Ovary (tissue), 9 donors: Measurements from ENCODE around the gene ASF1A. TPM values are rescaled to one million over a fixed set of nuclear protein-coding genes. Genes with fewer than 3 reads are reported as not detected.

Source experiments
- DNase-seq, 5 donors: peaks; one replicate each; pipeline ENCODE4 v3.0.0-alpha.2; 2019 to 2020
- H3K27ac ChIP-seq, 2 donors: fragments of 200-600 bp; one replicate each; pipeline versions ENCODE4 v1.5.1 to v1.8.0; 2019 to 2022
- H3K27me3 ChIP-seq: fragments of 200-600 bp; one replicate; pipeline ENCODE4 v1.8.0; 2022
- H3K36me3 ChIP-seq: fragments of 200-600 bp; sonication (generic); one replicate; pipeline ENCODE4 v1.5.1; 2019
- H3K4me1 ChIP-seq: one replicate; pipeline ENCODE4 v1.8.1; 2013; ENCODE audit warnings: mild to moderate bottlenecking, moderate library complexity; ENCODE audit not compliant: insufficient read depth
- H3K4me3 ChIP-seq: fragments of 200-600 bp; sonication (generic); one replicate; pipeline ENCODE4 v1.5.1; 2017
- H3K9me3 ChIP-seq, 2 donors: fragments of 200-600 bp in 1 of 2; sonication (generic) in 1 of 2; one replicate each; pipeline versions ENCODE4 v1.5.1 to v1.8.1; 2013 to 2019; ENCODE audit warnings: mild to moderate bottlenecking in 1 of 2, moderate library complexity in 1 of 2
- EP300 ChIP-seq: sonication (generic); formaldehyde crosslinking; IDR thresholded peaks from one replicate; pipeline ENCODE4 v1.6.1; 2017; ENCODE audit warnings: antibody characterized with exemption
- POLR2A ChIP-seq: fragments of 450-650 bp; IDR thresholded peaks from one replicate; pipeline ENCODE4 v1.6.1; 2017; ENCODE audit warnings: antibody characterized with exemption, mild to moderate bottlenecking, moderate library complexity
- WGBS, 3 donors: extraction: QIAGEN DNeasy Blood & Tissue Kit in 1 of 3; methylation state at CpG; one replicate each; pipeline versions ENCODE4 v1.1.5 to v1.1.7; 2013 to 2017; 5-methylcytosine and 5-hydroxymethylcytosine counted together
- intact Hi-C, 4 donors: fragments of 100-400 bp; cut with DNase I; formaldehyde crosslinking; loops; one replicate each; pipeline versions ENCODE4 v1.11.0 to v1.15.1; 2022 to 2023
- polyA plus RNA-seq, 2 donors: library from polyadenylated mRNA; stranded (reverse); fragments of 200-250 nt in 1 of 2; fragments of 350-450 nt in 1 of 2; fragmentation: Illumina TruSeq in 1 of 2; extraction: RNeasy Lipid Tissue Mini Kit (QIAGEN cat#74804) in 1 of 2; gene quantifications; one replicate each; pipeline ENCODE4 v1.2.3, GENCODE V29; 2013 to 2014
- total RNA-seq, 7 donors: library from RNA; depleted of rRNA in 2 of 7; stranded (reverse); fragments of >200 nt in 2 of 7; fragmentation: NEBNext Ultra II Directional in 3 of 7; extraction: Animal tissue kit (Norgen Biotek cat#: 25700) in 3 of 7; gene quantifications; one replicate each; pipeline versions ENCODE4 v1.1.0 to v1.2.4, GENCODE V29; 2016 to 2023
- TF ChIP-seq, protein P1 (sequence below), 3 donors: fragments of 450-650 bp in 2 of 3; fragments of 200-600 bp in 1 of 3; IDR thresholded peaks; one replicate each; pipeline versions ENCODE4 v1.5.1 to v1.8.0; 2016 to 2022; ENCODE audit warnings: antibody characterized with exemption in 3 of 3, mild to moderate bottlenecking in 1 of 3
- donor health status: DM: no; HTN: no; CAD: no; lungs with moderate emphysema.
- donor health status: DM: no; HTN: no; CAD: no.
- donor health status: Bipolar disorder and iron deficiency.
- donor health status: DM: yes; HTN: yes; CAD: no.
- donor health status: DM: no; HTN: no; CAD: no.
- donor health status: DM: yes; HTN: yes; CAD: no.

ASF1A gene
- total and polyA plus RNA-seq, 9 donors: 9.9 to 30.7 (median 22.3) TPM

DNA sequence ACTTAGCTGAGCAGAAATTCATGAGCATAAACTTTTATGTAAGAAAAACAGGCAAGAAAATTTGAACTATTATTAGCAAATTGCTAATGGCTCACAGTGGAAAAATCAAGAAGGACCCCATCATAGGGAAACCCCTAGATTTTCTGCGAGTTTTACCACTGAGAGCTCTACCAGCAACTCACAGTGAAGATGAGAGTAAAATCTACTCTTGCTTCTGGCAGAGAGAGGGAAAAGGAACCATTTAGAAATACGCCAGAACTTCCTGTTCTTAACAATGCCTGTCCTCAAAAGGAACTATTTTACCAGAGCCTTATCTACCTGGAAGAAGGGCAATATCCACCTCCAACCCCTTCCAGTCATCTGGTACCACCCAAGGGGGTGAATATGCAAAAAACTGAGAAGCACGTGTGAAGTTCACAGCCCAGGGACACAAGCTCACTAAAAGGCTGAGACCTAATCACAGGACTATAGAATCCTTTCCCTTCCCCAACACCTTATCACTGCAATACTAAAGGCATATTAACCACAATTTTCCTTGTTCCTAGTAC lies 34.4 kb upstream of the ASF1A start:
- 74 to 85% (median 75%) methylated on average over 3 of the region's 3 CpGs for WGBS, 3 donors
- Histone ChIP-seq H3K27me3 (no peaks in the 10 kb centered on the region), H3K9me3 (no peaks in the 10 kb centered on the region), H3K27ac (no peak overlapping the region), H3K4me3 (no peak overlapping the region), H3K4me1 (peaks cover 2% of the 10 kb centered on the region), H3K36me3 (no peaks in the 10 kb centered on the region)
- intact Hi-C loops: no loop called here
- no peak for TF ChIP-seq POLR2A
- TF ChIP-seq EP300: no peak
- TF ChIP-seq, protein P1, sequence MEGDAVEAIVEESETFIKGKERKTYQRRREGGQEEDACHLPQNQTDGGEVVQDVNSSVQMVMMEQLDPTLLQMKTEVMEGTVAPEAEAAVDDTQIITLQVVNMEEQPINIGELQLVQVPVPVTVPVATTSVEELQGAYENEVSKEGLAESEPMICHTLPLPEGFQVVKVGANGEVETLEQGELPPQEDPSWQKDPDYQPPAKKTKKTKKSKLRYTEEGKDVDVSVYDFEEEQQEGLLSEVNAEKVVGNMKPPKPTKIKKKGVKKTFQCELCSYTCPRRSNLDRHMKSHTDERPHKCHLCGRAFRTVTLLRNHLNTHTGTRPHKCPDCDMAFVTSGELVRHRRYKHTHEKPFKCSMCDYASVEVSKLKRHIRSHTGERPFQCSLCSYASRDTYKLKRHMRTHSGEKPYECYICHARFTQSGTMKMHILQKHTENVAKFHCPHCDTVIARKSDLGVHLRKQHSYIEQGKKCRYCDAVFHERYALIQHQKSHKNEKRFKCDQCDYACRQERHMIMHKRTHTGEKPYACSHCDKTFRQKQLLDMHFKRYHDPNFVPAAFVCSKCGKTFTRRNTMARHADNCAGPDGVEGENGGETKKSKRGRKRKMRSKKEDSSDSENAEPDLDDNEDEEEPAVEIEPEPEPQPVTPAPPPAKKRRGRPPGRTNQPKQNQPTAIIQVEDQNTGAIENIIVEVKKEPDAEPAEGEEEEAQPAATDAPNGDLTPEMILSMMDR (IDR thresholded peaks at IDR 0.05): no peak
- DNase-seq: no peak

DNA sequence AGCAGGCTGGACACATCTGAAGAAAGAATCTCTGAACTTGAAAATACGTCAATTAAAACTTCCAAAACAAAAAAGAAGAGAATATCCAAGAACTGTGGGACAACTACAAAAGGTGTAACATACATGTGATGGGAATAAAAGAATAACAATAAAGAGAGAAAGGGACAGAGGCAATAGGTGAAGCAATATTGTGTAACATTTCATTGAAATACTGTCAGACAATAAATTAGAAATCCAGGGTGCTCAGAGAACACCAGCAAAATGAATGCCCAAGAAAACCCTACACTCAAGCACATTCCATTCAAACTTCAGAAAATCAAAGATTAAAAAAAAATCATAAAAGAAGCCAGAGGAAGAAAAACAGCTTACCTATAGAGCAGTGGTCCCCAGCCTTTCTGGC lies 33.6 kb upstream of the ASF1A start:
- Histone ChIP-seq H3K27me3 (no peaks in the 10 kb centered on the region), H3K36me3 (no peaks in the 10 kb centered on the region), H3K4me1 (peaks cover 2% of the 10 kb centered on the region), H3K4me3 (no peak overlapping the region), H3K27ac (no peak overlapping the region), H3K9me3 (no peaks in the 10 kb centered on the region)
- WGBS, 3 donors: 97 to 98% (median 97%) methylated on average over 1 of the region's 1 CpG
- intact Hi-C loops: no loop called here
- no peak for DNase-seq
- TF ChIP-seq POLR2A (no peak), EP300 (no peak)
- TF ChIP-seq, protein P1 (IDR thresholded peaks at IDR 0.05): no peak

DNA sequence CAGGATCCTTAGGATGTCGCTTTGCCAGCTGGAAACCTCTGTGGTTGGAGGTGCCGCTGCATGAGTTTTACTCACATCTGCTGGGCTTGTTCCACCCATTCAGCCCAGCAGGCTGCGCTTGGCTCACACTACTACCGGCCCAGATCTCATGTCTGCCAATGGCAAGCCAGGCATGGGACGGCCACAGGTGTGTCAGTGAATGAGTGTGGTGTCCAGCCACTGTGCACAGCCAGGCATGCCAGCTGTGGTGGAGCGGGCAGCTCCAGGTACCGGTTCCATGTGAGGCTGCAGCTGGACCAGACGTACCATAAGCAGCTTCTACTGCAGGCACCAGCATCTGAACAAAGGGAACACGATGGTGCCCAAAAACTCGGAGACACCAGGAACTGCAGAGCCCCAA lies 33.1 kb upstream of the ASF1A start:
- Histone ChIP-seq H3K27ac (no peak overlapping the region), H3K4me1 (peaks cover 2% of the 10 kb centered on the region), H3K4me3 (no peak overlapping the region), H3K36me3 (no peaks in the 10 kb centered on the region), H3K27me3 (no peaks in the 10 kb centered on the region), H3K9me3 (no peaks in the 10 kb centered on the region)
- no peak for DNase-seq
- TF ChIP-seq, protein P1 (IDR thresholded peaks at IDR 0.05): no peak
- no peak for TF ChIP-seq EP300
- TF ChIP-seq POLR2A: no peak
- 95 to 97% (median 97%) methylated on average over 10 of the region's 10 CpGs for WGBS, 3 donors
- intact Hi-C loops: no loop called here

DNA sequence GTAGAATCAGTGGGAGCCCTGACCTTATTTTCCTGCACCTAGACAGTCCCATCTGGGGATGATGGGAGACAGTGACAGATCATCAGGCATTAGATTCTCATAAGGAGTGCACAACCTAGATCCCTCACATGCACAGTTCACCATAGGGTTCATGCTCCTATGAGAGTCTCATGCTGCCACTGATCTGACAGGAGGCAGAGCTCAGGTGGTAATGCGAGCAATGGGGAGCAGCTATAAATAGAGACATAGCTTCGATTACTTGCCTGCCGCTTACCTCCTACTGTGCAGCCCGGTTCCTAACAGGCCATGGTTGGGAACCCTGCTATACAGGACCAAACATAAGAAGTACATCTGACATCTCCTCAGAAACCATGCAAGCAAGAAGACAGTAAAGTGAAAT lies 31.5 kb upstream of the ASF1A start:
- no peaks in the 10 kb centered on the region for H3K9me3 ChIP-seq
- H3K27me3 ChIP-seq: no peaks in the 10 kb centered on the region
- 85 to 99% (median 98%) methylated on average over 4 of the region's 4 CpGs for WGBS, 3 donors
- peaks cover 2% of the 10 kb centered on the region for H3K4me1 ChIP-seq
- TF ChIP-seq EP300: no peak
- TF ChIP-seq POLR2A: no peak
- TF ChIP-seq, protein P1 (IDR thresholded peaks at IDR 0.05): no peak
- H3K36me3 ChIP-seq: no peaks in the 10 kb centered on the region
- DNase-seq: no peak
- no peak overlapping the region for H3K4me3 ChIP-seq
- no peak overlapping the region for H3K27ac ChIP-seq
- intact Hi-C loops: no loop called here
